Caco-2 (cell line): ENCODE data around the gene CPEB2. TPM values are rescaled to one million over a fixed set of nuclear protein-coding genes. Genes with fewer than 3 reads are reported as not detected.

Source experiments
- BruUV-seq: library from RNA; stranded (reverse); fragments of 400-500 nt; replicated peaks from 2 replicates; lab custom pipeline; 2021; lab: Mats Ljungman, UMichigan
- CTCF ChIA-PET: fragments of 300-600 bp; sonication (Branson Sonifier 250); formaldehyde crosslinking; loops from one replicate; lab custom pipeline; 2022; ENCODE audit warnings: antibody characterized with exemption; lab: Charles Lee
- POLR2A ChIA-PET: fragments of 300-600 bp; sonication (Branson Sonifier 250); formaldehyde crosslinking; loops from one replicate; lab custom pipeline; 2022; ENCODE audit warnings: antibody characterized with exemption; lab: Charles Lee
- DNase-seq, 2 experiments: peaks; one replicate each; pipeline versions ENCODE4 v3.0.0 to v3.0.0-alpha.2; 2020 to 2022
- H3K27me3 ChIP-seq: replicated peaks from 2 replicates; pipeline ENCODE4 v1.6.0; 2011; ENCODE audit warnings: low read length; ENCODE audit not compliant: control insufficient read depth, insufficient read depth
- H3K36me3 ChIP-seq: 2 replicates; pipeline ENCODE4 v1.5.1; 2011; ENCODE audit warnings: low read length; ENCODE audit not compliant: control insufficient read depth, insufficient read depth
- H3K4me1 ChIP-seq: fragments of 250-450 bp; sonication (Bioruptor Pico); 2 replicates; pipeline ENCODE4 v1.5.1; 2020; ENCODE audit warnings: mild to moderate bottlenecking
- H3K4me3 ChIP-seq: 2 replicates; pipeline ENCODE4 v1.5.1; 2011; ENCODE audit warnings: low read depth, mild to moderate bottlenecking, control low read depth, low read length
- H3K9me3 ChIP-seq: fragments of 250-450 bp; sonication (Bioruptor Pico); 2 replicates; pipeline ENCODE4 v1.5.1; 2020; ENCODE audit warnings: mild to moderate bottlenecking, moderate library complexity
- H3K27ac Mint-ChIP-seq: one replicate; pipeline ENCODE4 v1.8.0; 2022; ENCODE audit warnings: mixed read lengths; ENCODE audit not compliant: unreplicated experiment
- H3K27me3 Mint-ChIP-seq: one replicate; pipeline ENCODE4 v1.8.0; 2022; ENCODE audit warnings: mixed read lengths; ENCODE audit not compliant: insufficient read depth, unreplicated experiment
- H3K36me3 Mint-ChIP-seq: one replicate; pipeline ENCODE4 v1.8.0; 2022; ENCODE audit warnings: mild to moderate bottlenecking, mixed read lengths; ENCODE audit not compliant: insufficient read depth, unreplicated experiment
- H3K4me1 Mint-ChIP-seq: one replicate; pipeline ENCODE4 v1.8.0; 2022; ENCODE audit warnings: low read depth, mixed read lengths; ENCODE audit not compliant: unreplicated experiment
- H3K4me3 Mint-ChIP-seq: one replicate; pipeline ENCODE4 v1.8.0; 2022; ENCODE audit warnings: mild to moderate bottlenecking, moderate library complexity, mixed read lengths; ENCODE audit not compliant: unreplicated experiment
- H3K9me3 Mint-ChIP-seq: one replicate; pipeline ENCODE4 v1.8.0; 2022; ENCODE audit warnings: mixed read lengths; ENCODE audit not compliant: unreplicated experiment
- CTCF ChIP-seq, 2 experiments: fragments of 200-600 bp in 1 of 2; IDR thresholded peaks; 1 replicate in 1 of 2; 2 replicates in 1 of 2; pipeline versions ENCODE4 v1.5.1 to v1.8.0; 2011 to 2022; ENCODE audit warnings: antibody characterized with exemption in 1 of 2, control low read depth in 1 of 2, inconsistent platforms in 1 of 2, low read depth in 1 of 2, low read length in 1 of 2, mild to moderate bottlenecking in 1 of 2, moderate library complexity in 1 of 2; ENCODE audit not compliant: insufficient read depth in 1 of 2, severe bottlenecking in 1 of 2, unreplicated experiment in 1 of 2
- intact Hi-C: fragments of 100-400 bp; cut with micrococcal nuclease; formaldehyde crosslinking; loops from one replicate; pipeline ENCODE4 v1.10.0; 2022; ENCODE audit not compliant: unreplicated experiment
- total RNA-seq: library from RNA; stranded (reverse); gene quantifications from 2 replicates; pipeline ENCODE4 v1.2.3, GENCODE V29; 2022

The CPEB2 gene
- total RNA-seq, 1 experiment from 2014 or later: 0.18 TPM

GRCh38 chr4:15003891-15004738, 1.8 kb downstream of the CPEB2 start:
- Mint-ChIP-seq H3K4me1 (no peaks in the 10 kb centered on the region), H3K36me3 (no peaks in the 10 kb centered on the region), H3K27ac (no peak overlapping the region), H3K9me3 (no peaks in the 10 kb centered on the region), H3K4me3 (peak overlapping the region; percentile 71), H3K27me3 (peaks cover 17% of the 10 kb centered on the region)
- DNase-seq: peak in 1 of 2 experiments; percentile 31
- POLR2A ChIA-PET: interaction anchor here (0.7 kb wide), 1 partner anchor 1300 kb away, joined by 6 read pairs; no protein-coding TSS in a partner anchor
- Histone ChIP-seq H3K9me3 (no peaks in the 10 kb centered on the region), H3K36me3 (no peaks in the 10 kb centered on the region), H3K4me1 (0 out of 2 replicates have a peak, but pooled peaks cover 5% of the 10 kb centered on the region), H3K27me3 (no peaks in the 10 kb centered on the region; the same call in 1 of the 2 replicates), H3K4me3 (peak overlapping the region; percentile 29)
- CTCF ChIA-PET: interaction anchor here (0.7 kb wide), 2 partner anchors 83 to 84 kb away, joined by 3 to 4 read pairs; no protein-coding TSS in a partner anchor
- BruUV-seq: no TSS peak
- TF ChIP-seq CTCF (IDR thresholded peaks at IDR 0.05; ENCODE audit: insufficient read depth in 1 of 2, low read depth in 1 of 2, low read length in 1 of 2, severe bottlenecking in 1 of 2, unreplicated experiment in 1 of 2): no peak
- intact Hi-C loops: no loop called here

- intact Hi-C loops: no loop called here
- no peak for TF ChIP-seq CTCF (IDR thresholded peaks at IDR 0.05; ENCODE audit: insufficient read depth in 1 of 2, low read depth in 1 of 2, low read length in 1 of 2, severe bottlenecking in 1 of 2, unreplicated experiment in 1 of 2)
- H3K4me3 Mint-ChIP-seq: peak overlapping the region; percentile 71
- peak; percentile 35 to 50 for DNase-seq
- no peaks in the 10 kb centered on the region; the same call in 1 of the 2 replicates for H3K27me3 ChIP-seq
- H3K27ac Mint-ChIP-seq: no peak overlapping the region
- H3K36me3 ChIP-seq: no peaks in the 10 kb centered on the region
- peak overlapping the region; percentile 11; the same call in 1 of the 2 replicates for H3K4me3 ChIP-seq
- no peaks in the 10 kb centered on the region for H3K9me3 ChIP-seq
- no TSS peak for BruUV-seq
- H3K27me3 Mint-ChIP-seq: peaks cover 16% of the 10 kb centered on the region
- no peaks in the 10 kb centered on the region for H3K36me3 Mint-ChIP-seq
- 0 out of 2 replicates have a peak, but pooled peaks cover 5% of the 10 kb centered on the region for H3K4me1 ChIP-seq
- H3K4me1 Mint-ChIP-seq: no peaks in the 10 kb centered on the region
- ChIA-PET POLR2A (no interaction called here), CTCF (no interaction called here)
- no peaks in the 10 kb centered on the region for H3K9me3 Mint-ChIP-seq
These were observed 2.5 kb downstream of the CPEB2 start for GRCh38 chr4:15004739-15005301.

GRCh38 chr4:15005474-15006115, 3.3 kb downstream of the CPEB2 start:
- H3K4me1 Mint-ChIP-seq: no peaks in the 10 kb centered on the region
- TF ChIP-seq CTCF (IDR thresholded peaks at IDR 0.05; ENCODE audit: insufficient read depth in 1 of 2, low read depth in 1 of 2, low read length in 1 of 2, severe bottlenecking in 1 of 2, unreplicated experiment in 1 of 2): no peak
- POLR2A ChIA-PET: no interaction called here
- peak overlapping the region; percentile 71 for H3K4me3 Mint-ChIP-seq
- no peaks in the 10 kb centered on the region for H3K36me3 Mint-ChIP-seq
- Histone ChIP-seq H3K27me3 (no peaks in the 10 kb centered on the region; the same call in 1 of the 2 replicates), H3K36me3 (no peaks in the 10 kb centered on the region), H3K4me3 (no peak overlapping the region), H3K4me1 (0 out of 2 replicates have a peak, but pooled peaks cover 5% of the 10 kb centered on the region), H3K9me3 (no peaks in the 10 kb centered on the region)
- no peak for DNase-seq
- no peak overlapping the region for H3K27ac Mint-ChIP-seq
- BruUV-seq: no TSS peak
- peaks cover 14% of the 10 kb centered on the region for H3K27me3 Mint-ChIP-seq
- CTCF ChIA-PET: no interaction called here
- intact Hi-C loops: no loop called here
- H3K9me3 Mint-ChIP-seq: no peaks in the 10 kb centered on the region
